ENCODE measurements around the gene SF3B6.
A peak's percentile ranks its signal among the peaks of the same experiment; 100 is the strongest.
"Not testable (repeated sequence)": the region's sequence is repeated elsewhere in the genome, so short reads cannot be mapped to it uniquely, and the experiment has no call there.

SF3B6 gene

GRCh38 chr2:24075915-24076848 lies at the start of gene SF3B6:
Gene SF3B6, minus strand, starts transcription at chr2:24076326. Its CDS starts 97 bp downstream, at chr2:24076229.
- DNase-seq = peak; percentile 99 to 100

GRCh38 chr2:24123922-24124580 lies 47.9 kb upstream of the SF3B6 start:
- no peak for DNase-seq

- DNase-seq = peak; percentile 35 to 47
These were observed 47.2 kb upstream of the SF3B6 start, which contains the start of the genes FAM228B and PFN4 for GRCh38 chr2:24123195-24123921. Gene FAM228B, plus strand, starts transcription at chr2:24123469. Its CDS starts 893 bp downstream, at chr2:24124362. Gene PFN4, minus strand, starts transcription at chr2:24123334. Its CDS starts 799 bp downstream, at chr2:24122535.

GRCh38 chr2:24122366-24123194 lies 46.5 kb upstream of the SF3B6 start:
- no peak for DNase-seq

- DNase-seq = no peak
These were observed 45.3 kb upstream of the SF3B6 start for GRCh38 chr2:24121469-24121868.

GRCh38 chr2:24121066-24121465 lies 44.9 kb upstream of the SF3B6 start:
- DNase-seq = no peak

GRCh38 chr2:24117902-24118301 lies 41.8 kb upstream of the SF3B6 start:
- no peak for DNase-seq

- DNase-seq = no peak
These were observed 38.9 kb upstream of the SF3B6 start for GRCh38 chr2:24115057-24115456.

- no peak for DNase-seq
These were observed 35.3 kb upstream of the SF3B6 start for GRCh38 chr2:24111407-24111901.

GRCh38 chr2:24110660-24111303 lies 34.7 kb upstream of the SF3B6 start:
- no peak for DNase-seq

- not testable (repeated sequence) for DNase-seq
These were observed 33.3 kb upstream of the SF3B6 start for GRCh38 chr2:24109431-24109830.

- no peak for DNase-seq
These were observed 31.2 kb upstream of the SF3B6 start for GRCh38 chr2:24107336-24107735.

- no peak for DNase-seq
These were observed 30.7 kb upstream of the SF3B6 start for GRCh38 chr2:24106786-24107185.

GRCh38 chr2:24105816-24106215 lies 29.7 kb upstream of the SF3B6 start:
- no peak for DNase-seq

- no peak for DNase-seq
These were observed 28.8 kb upstream of the SF3B6 start for GRCh38 chr2:24104906-24105305.

GRCh38 chr2:24104110-24104650 lies 28.1 kb upstream of the SF3B6 start:
- DNase-seq = no peak

GRCh38 chr2:24102677-24103076 lies 26.6 kb upstream of the SF3B6 start:
- no peak for DNase-seq

GRCh38 chr2:24101992-24102391 lies 25.9 kb upstream of the SF3B6 start:
- no peak for DNase-seq

- DNase-seq = not testable (repeated sequence)
These were observed 24.6 kb upstream of the SF3B6 start for GRCh38 chr2:24100732-24101131.

GRCh38 chr2:24095171-24095677 lies 19.1 kb upstream of the SF3B6 start:
- not testable (repeated sequence) for DNase-seq

- DNase-seq = not testable (repeated sequence)
These were observed 17.1 kb upstream of the SF3B6 start for GRCh38 chr2:24093270-24093669.
